T-helper 1 cell treated with Interleukin-12 subunit alpha and Interleukin-12 subunit beta and Interleukin-4 antibody, amounts not matched to agents 30 ng/mL and 1 ng/mL, for 36 hours (primary cell): ENCODE measurements around the gene CADPS. TPM values are rescaled to one million over a fixed set of nuclear protein-coding genes. Genes with fewer than 3 reads are reported as not detected.

ENCODE experiments used
- intact Hi-C: fragments of 100-400 bp; cut with micrococcal nuclease; formaldehyde crosslinking; loops from one replicate; pipeline ENCODE4 v1.15.1; 2024
- total RNA-seq: library from RNA; stranded (reverse); gene quantifications from 2 replicates; pipeline ENCODE4 v1.2.3, GENCODE V29; 2022

The CADPS gene
- total RNA-seq, 1 donor from 2014 or later: not detected

- intact Hi-C loops: no loop called here
Observed at GRCh38 chr3:62366126-62366484, 509.1 kb downstream of the CADPS start.

- intact Hi-C loops: no loop called here
Observed at GRCh38 chr3:62365391-62366125, 509.7 kb downstream of the CADPS start.

- intact Hi-C loops: no loop called here
Observed at GRCh38 chr3:62364191-62364590, 511.0 kb downstream of the CADPS start.

GRCh38 chr3:62363275-62363674, 511.9 kb downstream of the CADPS start:
- intact Hi-C loops: no loop called here

- intact Hi-C loops: no loop called here
Observed at GRCh38 chr3:62361824-62362223, 513.4 kb downstream of the CADPS start.

GRCh38 chr3:62361261-62361660, 514.0 kb downstream of the CADPS start:
- intact Hi-C loops: no loop called here

GRCh38 chr3:62359531-62359930, 515.7 kb downstream of the CADPS start:
- intact Hi-C loops: no loop called here

GRCh38 chr3:62356356-62356755, 518.9 kb downstream of the CADPS start:
- intact Hi-C loops: no loop called here

- intact Hi-C loops: no loop called here
Observed at GRCh38 chr3:62355703-62356102, 519.5 kb downstream of the CADPS start.
